Small intestine (tissue), 7 donors: ENCODE results near the gene TRAPPC12. TPM values are rescaled to one million over a fixed set of nuclear protein-coding genes. Genes with fewer than 3 reads are reported as not detected.

Experiments used
- DNase-seq, 2 donors: peaks; one replicate each; pipeline versions ENCODE4 v3.0.0 to v3.0.0-alpha.2; 2013
- FAIRE-seq: peaks from 2 replicates; lab custom pipeline; 2012; peaks lifted over from hg19 to GRCh38; lab: Jason Lieb, UNC
- H3K27ac ChIP-seq, 3 donors: one replicate each; pipeline ENCODE4 v1.5.1; 2013; ENCODE audit warnings: low read length in 2 of 3, mild to moderate bottlenecking in 2 of 3, control low read depth in 1 of 3, inconsistent platforms in 1 of 3, low read depth in 1 of 3, moderate library complexity in 1 of 3
- H3K27me3 ChIP-seq, 3 donors: one replicate each; pipeline ENCODE4 v1.6.1; 2013; ENCODE audit warnings: low read length in 3 of 3, inconsistent platforms in 1 of 3; ENCODE audit not compliant: control insufficient read depth in 3 of 3, insufficient read depth in 3 of 3
- H3K36me3 ChIP-seq, 3 donors: one replicate each; pipeline ENCODE4 v1.6.1; 2013; ENCODE audit warnings: low read length in 3 of 3, inconsistent platforms in 1 of 3, low read depth in 1 of 3, mild to moderate bottlenecking in 1 of 3, moderate library complexity in 1 of 3; ENCODE audit not compliant: control insufficient read depth in 3 of 3, insufficient read depth in 2 of 3
- H3K4me1 ChIP-seq, 3 donors: one replicate each; pipeline ENCODE4 v1.6.1; 2013; ENCODE audit warnings: low read length in 2 of 3, inconsistent platforms in 1 of 3, low read depth in 1 of 3, mild to moderate bottlenecking in 1 of 3, moderate library complexity in 1 of 3; ENCODE audit not compliant: control insufficient read depth in 3 of 3, insufficient read depth in 2 of 3
- H3K4me3 ChIP-seq, 3 donors: one replicate each; pipeline ENCODE4 v1.5.1; 2013; ENCODE audit warnings: low read length in 3 of 3, control low read depth in 1 of 3, inconsistent platforms in 1 of 3, low read depth in 1 of 3, mild to moderate bottlenecking in 1 of 3, moderate library complexity in 1 of 3
- H3K9me3 ChIP-seq, 2 donors: one replicate each; pipeline ENCODE4 v1.6.1; 2013; ENCODE audit warnings: low read depth in 1 of 2, low read length in 1 of 2; ENCODE audit not compliant: control insufficient read depth in 2 of 2, insufficient read depth in 1 of 2
- WGBS, 3 donors: extraction: QIAGEN DNeasy Blood & Tissue Kit; methylation state at CpG; one replicate each; pipeline ENCODE4 v1.1.7; 2013; 5-methylcytosine and 5-hydroxymethylcytosine counted together
- polyA plus RNA-seq, 4 donors: library from polyadenylated mRNA; stranded (reverse) in 3 of 4; unstranded in 1 of 4; fragments of 200-250 nt in 3 of 4; fragments of 120-200 nt in 1 of 4; gene quantifications; one replicate each; pipeline versions ENCODE4 v1.2.1 to v1.2.3, GENCODE V29; 2013
- donor health status: healthy with polysubstance abuse.
- donor health status: control.
- donor health status: control.
- donor health status: Bipolar disorder and iron deficiency.
- donor health status: healthy.

TRAPPC12 gene
- polyA plus RNA-seq, 4 donors: 43.9 to 120 (median 87.9) TPM

- WGBS, 3 donors: 89 to 94% (median 92%) methylated on average over 6 of the region's 6 CpGs
- H3K36me3 ChIP-seq: peaks cover 3 to 48% (median 13%) of the 10 kb centered on the region in 3 donors
- FAIRE-seq: no peak
These were observed 25.8 kb downstream of the TRAPPC12 start for GRCh38 chr2:3405307-3405706.

GRCh38 chr2:3405876-3406275, 26.4 kb downstream of the TRAPPC12 start:
- H3K27me3 ChIP-seq: no peaks in the 10 kb centered on the region
- no peak overlapping the region for H3K27ac ChIP-seq
- H3K4me1 ChIP-seq: no peaks in the 10 kb centered on the region
- 82 to 98% (median 95%) methylated on average over 7 of the region's 7 CpGs for WGBS, 3 donors
- H3K36me3 ChIP-seq: peaks cover 3 to 42% (median 13%) of the 10 kb centered on the region in 3 donors
- no peak overlapping the region for H3K4me3 ChIP-seq
- DNase-seq (no peak), FAIRE-seq (no peak)
- H3K9me3 ChIP-seq: no peaks in the 10 kb centered on the region

More at GRCh38 chr2:3405307-3405706, 25.8 kb downstream of the TRAPPC12 start:
- Histone ChIP-seq H3K27me3 (no peaks in the 10 kb centered on the region), H3K9me3 (no peaks in the 10 kb centered on the region), H3K4me3 (no peak overlapping the region), H3K4me1 (no peaks in the 10 kb centered on the region), H3K27ac (no peak overlapping the region)
- DNase-seq: no peak

GRCh38 chr2:3406501-3406900, 27.0 kb downstream of the TRAPPC12 start:
- no peaks in the 10 kb centered on the region for H3K4me1 ChIP-seq
- DNase-seq (no peak), FAIRE-seq (no peak)
- no peaks in the 10 kb centered on the region for H3K9me3 ChIP-seq
- WGBS, 3 donors: 71 to 96% (median 93%) methylated on average over 3 of the region's 3 CpGs
- H3K27me3 ChIP-seq: no peaks in the 10 kb centered on the region
- no peak overlapping the region for H3K4me3 ChIP-seq
- H3K27ac ChIP-seq: no peak overlapping the region
- H3K36me3 ChIP-seq: peaks cover 3 to 38% (median 11%) of the 10 kb centered on the region in 3 donors

- H3K27ac ChIP-seq: no peak overlapping the region
- no peak for FAIRE-seq
- H3K27me3 ChIP-seq: no peaks in the 10 kb centered on the region
- no peak overlapping the region for H3K4me3 ChIP-seq
- no peaks in the 10 kb centered on the region for H3K4me1 ChIP-seq
- WGBS, 3 donors: 96 to 97% (median 97%) methylated on average over 13 of the region's 13 CpGs
- H3K36me3 ChIP-seq: peaks cover 3 to 27% (median 6%) of the 10 kb centered on the region in 3 donors
- H3K9me3 ChIP-seq: no peaks in the 10 kb centered on the region
- no peak for DNase-seq
These were observed 29.3 kb downstream of the TRAPPC12 start for GRCh38 chr2:3408781-3409180.

- WGBS, 3 donors: 92 to 93% (median 92%) methylated on average over 12 of the region's 12 CpGs
- Histone ChIP-seq H3K4me1 (no peaks in the 10 kb centered on the region), H3K9me3 (no peaks in the 10 kb centered on the region), H3K27me3 (no peaks in the 10 kb centered on the region), H3K36me3 (peaks cover 7 to 30% (median 7%) of the 10 kb centered on the region in 3 donors), H3K4me3 (no peak overlapping the region), H3K27ac (no peak overlapping the region)
- FAIRE-seq (no peak), DNase-seq (no peak)
These were observed 30.2 kb downstream of the TRAPPC12 start for GRCh38 chr2:3409627-3410170.

- no peak overlapping the region for H3K4me3 ChIP-seq
- H3K4me1 ChIP-seq: no peaks in the 10 kb centered on the region
- no peak overlapping the region for H3K27ac ChIP-seq
- no peaks in the 10 kb centered on the region for H3K27me3 ChIP-seq
- H3K9me3 ChIP-seq: no peaks in the 10 kb centered on the region
- no peak for DNase-seq
- no peak for FAIRE-seq
- WGBS, 3 donors: 85 to 90% (median 88%) methylated on average over 3 of the region's 3 CpGs
- peaks cover 4 to 30% (median 12%) of the 10 kb centered on the region in 3 donors for H3K36me3 ChIP-seq
These were observed 31.6 kb downstream of the TRAPPC12 start for GRCh38 chr2:3411103-3411502.

GRCh38 chr2:3413697-3414096, 34.2 kb downstream of the TRAPPC12 start:
- H3K36me3 ChIP-seq: peaks cover 4 to 37% (median 10%) of the 10 kb centered on the region in 3 donors
- no peaks in the 10 kb centered on the region for H3K9me3 ChIP-seq
- no peaks in the 10 kb centered on the region for H3K4me1 ChIP-seq
- DNase-seq (no peak), FAIRE-seq (no peak)
- WGBS, 3 donors: 89 to 95% (median 93%) methylated on average over 4 of the region's 4 CpGs
- H3K27me3 ChIP-seq: no peaks in the 10 kb centered on the region
- H3K27ac ChIP-seq: no peak overlapping the region
- no peak overlapping the region for H3K4me3 ChIP-seq

GRCh38 chr2:3414133-3414860, 34.8 kb downstream of the TRAPPC12 start:
- FAIRE-seq: no peak
- WGBS, 3 donors: 93 to 96% (median 96%) methylated on average over 25 of the region's 25 CpGs
- Histone ChIP-seq H3K27ac (no peak overlapping the region), H3K27me3 (no peaks in the 10 kb centered on the region), H3K4me3 (no peak overlapping the region), H3K9me3 (no peaks in the 10 kb centered on the region), H3K36me3 (peaks cover 6 to 37% (median 9%) of the 10 kb centered on the region in 3 donors), H3K4me1 (no peaks in the 10 kb centered on the region)
- DNase-seq: no peak
